GM12878 (cell line): ENCODE measurements around the gene SELENOV. TPM values are rescaled to one million over a fixed set of nuclear protein-coding genes. Genes with fewer than 3 reads are reported as not detected.

Experiments used
- CBFB ChIP-seq: IDR thresholded peaks from 2 replicates; pipeline ENCODE4 v1.6.1; 2016; ENCODE audit warnings: antibody characterized with exemption, low read depth
- CHD2 ChIP-seq: IDR thresholded peaks from 2 replicates; pipeline ENCODE4 v1.6.1; 2011; ENCODE audit warnings: low read depth, low read length, improper control_type of control experiment, borderline replicate concordance
- CTCF ChIP-seq, 3 experiments: IDR thresholded peaks in 2 of 3; conservative IDR thresholded peaks in 1 of 3; 2 replicates each; pipeline ENCODE4 v1.5.1; 2011; ENCODE audit warnings: low read depth in 3 of 3, low read length in 3 of 3, mild to moderate bottlenecking in 3 of 3, control low read depth in 2 of 3, moderate library complexity in 2 of 3, inconsistent platforms in 1 of 3, mixed read lengths in 1 of 3; ENCODE audit not compliant: control insufficient read depth in 2 of 3, insufficient read depth in 1 of 3; ENCODE audit errors: extremely low read depth in 1 of 3
- EGR1 ChIP-seq, 2 experiments: IDR thresholded peaks; 1 replicate in 1 of 2; 2 replicates in 1 of 2; pipeline ENCODE4 v1.6.1; 2011 to 2012; ENCODE audit warnings: low read depth in 2 of 2, low read length in 2 of 2, borderline replicate concordance in 1 of 2, mild to moderate bottlenecking in 1 of 2, moderate library complexity in 1 of 2
- JUND ChIP-seq: IDR thresholded peaks from 2 replicates; pipeline ENCODE4 v1.6.1; 2012; ENCODE audit warnings: low read depth, mild to moderate bottlenecking, low read length, improper control_type of control experiment, moderate library complexity
- MXI1 ChIP-seq: fragments of 150-350 bp; IDR thresholded peaks from 2 replicates; pipeline ENCODE4 v1.6.1; 2011; ENCODE audit warnings: low read depth, mild to moderate bottlenecking, inconsistent platforms, low read length, improper control_type of control experiment
- NKRF ChIP-seq: fragments of 450-650 bp; conservative IDR thresholded peaks from 2 replicates; pipeline ENCODE4 v1.6.1; 2017; ENCODE audit warnings: mild to moderate bottlenecking, moderate library complexity
- PBX3 ChIP-seq: IDR thresholded peaks from 2 replicates; pipeline ENCODE4 v1.6.1; 2011; ENCODE audit warnings: mild to moderate bottlenecking, low read depth, low read length, moderate library complexity; ENCODE audit not compliant: insufficient replicate concordance
- RAD51 ChIP-seq: fragments of 450-650 bp; IDR thresholded peaks from 2 replicates; pipeline ENCODE4 v1.6.1; 2016; ENCODE audit warnings: moderate library complexity, mild to moderate bottlenecking, inconsistent platforms
- RCOR1 ChIP-seq: conservative IDR thresholded peaks from 2 replicates; pipeline ENCODE4 v1.6.1; 2012; ENCODE audit warnings: low read depth, low read length, improper control_type of control experiment
- SMARCA5 ChIP-seq: fragments of 450-650 bp; IDR thresholded peaks from 2 replicates; pipeline ENCODE4 v1.6.1; 2017; ENCODE audit warnings: mild to moderate bottlenecking
- YBX1 ChIP-seq: fragments of 450-650 bp; IDR thresholded peaks from 2 replicates; pipeline ENCODE4 v1.6.1; 2016; ENCODE audit warnings: antibody characterized with exemption
- ZBTB40 ChIP-seq: fragments of 450-650 bp; IDR thresholded peaks from 2 replicates; pipeline ENCODE4 v1.6.1; 2016; ENCODE audit warnings: mild to moderate bottlenecking, moderate library complexity, borderline replicate concordance
- ZNF217 ChIP-seq: fragments of 450-650 bp; IDR thresholded peaks from 2 replicates; pipeline ENCODE4 v1.6.1; 2017; ENCODE audit warnings: antibody characterized with exemption, mild to moderate bottlenecking
- polyA plus RNA-seq, 11 experiments: library from polyadenylated mRNA; depleted of rRNA in 4 of 11; unstranded in 6 of 11; stranded (reverse) in 5 of 11; fragments of >200 nt; fragmentation: Nextera tagmentation in 4 of 11; fragmentation: Illumina TruSeq in 1 of 11; extraction: Ambion mirVana in 4 of 11; extraction: Trizol in 1 of 11; gene quantifications; 1 replicate in 1 of 11; 2 replicates in 10 of 11; pipeline versions ENCODE4 v1.2.1 to v1.2.3, GENCODE V29; 2011 to 2016; ENCODE audit warnings: inconsistent platforms in 2 of 11, missing spikeins in 2 of 11, low read depth in 1 of 11
- total RNA-seq, 4 experiments: library from RNA; depleted of rRNA in 3 of 4; stranded (reverse); fragments of >200 nt in 3 of 4; fragmentation: Illumina TruSeq in 1 of 4; extraction: Trizol in 1 of 4; gene quantifications; 2 replicates each; pipeline versions ENCODE4 v1.2.1 to v1.2.3, GENCODE V29; 2013 to 2021

The SELENOV gene
- total and polyA plus RNA-seq, 10 of the 15 experiments (the other 5 are each of a cell fraction or from before 2014, with no cell fraction given), result not detected

- TF ChIP-seq NKRF (peak; percentile 92), YBX1 (no peak), RAD51 (no peak), CBFB (no peak), MXI1 (no peak; the same call in 1 of the 2 replicates), JUND (no peak), RCOR1 (no peak), SMARCA5 (peak; percentile 89), CHD2 (no peak), CTCF (IDR thresholded peaks at IDR 0.05 in 2 of 3, conservative IDR thresholded peaks at IDR 0.05 in 1 of 3; ENCODE audit: control insufficient read depth in 2 of 3, extremely low read depth in 1 of 3, insufficient read depth in 1 of 3, low read depth in 3 of 3, low read length in 3 of 3) (peak; percentile 100; a peak in 5 of 6 replicates), PBX3 (no peak), EGR1 (IDR thresholded peaks at IDR 0.05; ENCODE audit: borderline replicate concordance in 1 of 2, low read depth in 2 of 2, low read length in 2 of 2) (0 out of 3 replicates have a peak, but pooled peaks of 1 of the 2 experiments have one; percentile 17), ZNF217 (no peak), ZBTB40 (no peak)
Observed at GRCh38 chr19:39532233-39533002, 17.5 kb downstream of the SELENOV start, which contains the start of gene EID2B (continued).
